Stomach (tissue), 9 donors: Measurements from ENCODE around the gene PDSS2. TPM values are rescaled to one million over a fixed set of nuclear protein-coding genes. Genes with fewer than 3 reads are reported as not detected.

Experiments used
- DNase-seq, 2 donors: peaks; one replicate each; pipeline versions ENCODE4 v3.0.0 to v3.0.0-alpha.2; 2013 to 2019
- H3K27ac ChIP-seq, 5 donors: fragments of 200-600 bp in 4 of 5; sonication (generic) in 4 of 5; one replicate each; pipeline ENCODE4 v1.5.1; 2013 to 2019; ENCODE audit warnings: mild to moderate bottlenecking in 1 of 5, moderate library complexity in 1 of 5
- H3K27me3 ChIP-seq, 3 donors: fragments of 200-600 bp; sonication (generic); one replicate each; pipeline ENCODE4 v1.5.1; 2017 to 2019; ENCODE audit warnings: mixed run types in 1 of 3
- H3K36me3 ChIP-seq, 4 donors: fragments of 200-600 bp; sonication (generic); 1 replicate in 3 of 4; 2 replicates in 1 of 4; pipeline ENCODE4 v1.5.1; 2016 to 2019
- H3K4me1 ChIP-seq, 4 donors: fragments of 200-600 bp; sonication (generic); one replicate each; pipeline ENCODE4 v1.5.1; 2016 to 2019
- H3K4me3 ChIP-seq, 4 donors: fragments of 200-600 bp; sonication (generic) in 3 of 4; one replicate each; pipeline ENCODE4 v1.5.1; 2016 to 2019; ENCODE audit warnings: mild to moderate bottlenecking in 1 of 4
- H3K9me3 ChIP-seq, 4 donors: fragments of 200-600 bp; sonication (generic); one replicate each; pipeline ENCODE4 v1.5.1; 2016 to 2019
- EP300 ChIP-seq: sonication (generic); formaldehyde crosslinking; IDR thresholded peaks from one replicate; pipeline ENCODE4 v1.6.1; 2017; ENCODE audit warnings: antibody characterized with exemption
- POLR2A ChIP-seq, 4 donors: fragments of 450-650 bp; IDR thresholded peaks; one replicate each; pipeline ENCODE4 v1.6.1; 2016; ENCODE audit warnings: antibody characterized with exemption in 4 of 4, control low read depth in 2 of 4, mild to moderate bottlenecking in 1 of 4, moderate library complexity in 1 of 4
- POLR2AphosphoS5 ChIP-seq, 3 donors: sonication (generic); formaldehyde crosslinking; IDR thresholded peaks; one replicate each; pipeline ENCODE4 v1.6.1; 2016; ENCODE audit warnings: antibody characterized with exemption in 3 of 3
- WGBS, 5 donors: extraction: QIAGEN DNeasy Blood & Tissue Kit in 3 of 5; methylation state at CpG; one replicate each; pipeline versions ENCODE4 v1.1.5 to v1.1.7; 2013 to 2018; 5-methylcytosine and 5-hydroxymethylcytosine counted together
- intact Hi-C: fragments of 100-400 bp; cut with DNase I; formaldehyde crosslinking; loops from one replicate; pipeline ENCODE4 v1.15.1; 2023; ENCODE audit warnings: low total_unique reads
- polyA plus RNA-seq, 3 donors: library from polyadenylated mRNA; stranded (reverse); fragments of 200-250 nt; gene quantifications; one replicate each; pipeline ENCODE4 v1.2.3, GENCODE V29; 2013
- total RNA-seq, 5 donors: library from RNA; depleted of rRNA; stranded (reverse); fragments of >200 nt; gene quantifications; one replicate each; pipeline versions ENCODE4 v1.1.0 to v1.2.3, GENCODE V29; 2014 to 2016
- TF ChIP-seq, protein P1 (sequence below), 7 experiments: fragments of 450-650 bp in 4 of 7; fragments of 200-600 bp in 3 of 7; sonication (generic) in 3 of 7; IDR thresholded peaks; one replicate each; pipeline ENCODE4 v1.5.1; 2016 to 2019; ENCODE audit warnings: antibody characterized with exemption in 7 of 7, control low read depth in 2 of 7, mild to moderate bottlenecking in 1 of 7
- donor health status: healthy with polysubstance abuse.
- donor health status: Bipolar disorder and iron deficiency.
- donor health status: healthy.

The PDSS2 gene
- total and polyA plus RNA-seq, 8 donors = 4.5 to 26.1 (median 9.8) TPM; not detected in 1

DNA sequence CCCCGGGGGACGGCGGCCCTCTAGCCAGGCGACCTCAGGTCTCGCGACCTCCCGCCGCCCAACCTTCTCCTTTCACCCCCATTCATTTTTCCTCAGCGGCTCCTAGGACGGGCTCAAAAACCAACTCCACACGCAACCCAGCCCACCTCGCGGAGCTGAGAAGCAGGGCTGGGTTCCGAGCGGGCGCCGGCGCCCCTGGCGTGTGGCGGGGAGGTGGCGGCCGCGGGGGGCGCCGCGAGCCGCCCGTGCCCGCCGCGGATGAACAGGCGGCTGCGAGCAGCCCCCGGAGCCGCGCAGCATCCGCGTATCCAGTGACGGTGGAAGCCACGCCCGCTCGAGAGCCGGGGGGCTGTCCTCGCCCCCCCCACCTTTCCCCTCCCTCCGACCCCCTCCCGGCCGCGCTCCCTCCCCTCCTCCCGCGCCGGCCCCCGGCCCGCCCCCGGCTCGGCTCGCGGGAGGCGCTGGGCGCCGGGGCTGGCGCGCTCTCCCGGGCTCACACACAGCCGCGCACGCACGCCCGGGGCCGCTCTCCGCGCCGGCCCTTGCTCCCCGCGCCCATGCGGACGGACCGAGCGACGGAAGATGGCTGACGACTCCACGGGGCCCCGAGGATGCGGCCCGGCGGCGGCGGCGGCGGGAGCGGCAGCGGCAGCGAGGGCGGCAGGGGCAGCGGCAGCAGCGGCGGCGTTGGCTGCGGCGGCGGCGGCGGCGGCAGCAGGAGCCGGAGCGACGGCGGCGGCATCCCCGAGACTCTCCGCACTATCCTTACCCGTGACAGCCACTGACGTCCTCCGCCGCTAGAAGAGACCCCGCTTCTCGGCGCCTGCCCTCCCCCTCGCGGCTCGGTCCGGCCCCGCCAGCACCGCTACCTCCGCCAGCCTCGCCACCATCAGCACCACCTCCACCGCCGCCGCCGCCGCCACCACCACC, 30.5 kb upstream of the PDSS2 start, which contains the start of gene SOBP:
TSS of gene SOBP (plus strand) at position 482 of the 930 bp plus-strand sequence. CDS start 500 bp downstream, outside the sequence.
- Histone ChIP-seq H3K9me3 (no peaks in the 10 kb centered on the region), H3K4me3 (peak within 1 kb of the TSS; percentile 68 to 94 (median 78)), H3K4me1 (peaks cover 38 to 63% (median 52%) of the 10 kb centered on the region in 4 donors), H3K27me3 (peaks cover 0 to 58% (median 18%) of the 10 kb centered on the region in 3 donors), H3K27ac (peak within 1 kb of the TSS; percentile 75 to 89 (median 79)), H3K36me3 (no peaks in the 10 kb centered on the region)
- TF ChIP-seq POLR2A (IDR thresholded peaks at IDR 0.05) (no peak), EP300 (no peak), POLR2AphosphoS5 (IDR thresholded peaks at IDR 0.05) (peak in 1 of 3 donors; percentile 17)
- TF ChIP-seq, protein P1, sequence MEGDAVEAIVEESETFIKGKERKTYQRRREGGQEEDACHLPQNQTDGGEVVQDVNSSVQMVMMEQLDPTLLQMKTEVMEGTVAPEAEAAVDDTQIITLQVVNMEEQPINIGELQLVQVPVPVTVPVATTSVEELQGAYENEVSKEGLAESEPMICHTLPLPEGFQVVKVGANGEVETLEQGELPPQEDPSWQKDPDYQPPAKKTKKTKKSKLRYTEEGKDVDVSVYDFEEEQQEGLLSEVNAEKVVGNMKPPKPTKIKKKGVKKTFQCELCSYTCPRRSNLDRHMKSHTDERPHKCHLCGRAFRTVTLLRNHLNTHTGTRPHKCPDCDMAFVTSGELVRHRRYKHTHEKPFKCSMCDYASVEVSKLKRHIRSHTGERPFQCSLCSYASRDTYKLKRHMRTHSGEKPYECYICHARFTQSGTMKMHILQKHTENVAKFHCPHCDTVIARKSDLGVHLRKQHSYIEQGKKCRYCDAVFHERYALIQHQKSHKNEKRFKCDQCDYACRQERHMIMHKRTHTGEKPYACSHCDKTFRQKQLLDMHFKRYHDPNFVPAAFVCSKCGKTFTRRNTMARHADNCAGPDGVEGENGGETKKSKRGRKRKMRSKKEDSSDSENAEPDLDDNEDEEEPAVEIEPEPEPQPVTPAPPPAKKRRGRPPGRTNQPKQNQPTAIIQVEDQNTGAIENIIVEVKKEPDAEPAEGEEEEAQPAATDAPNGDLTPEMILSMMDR (IDR thresholded peaks at IDR 0.05) = peak in 1 of 7 experiments; percentile 18
- DNase-seq = peak; percentile 37 to 93
- 0 to 1% (median 0%) methylated on average over 25 to 128 of the region's 130 CpGs for WGBS, 5 donors
- intact Hi-C loops = no loop called here

DNA sequence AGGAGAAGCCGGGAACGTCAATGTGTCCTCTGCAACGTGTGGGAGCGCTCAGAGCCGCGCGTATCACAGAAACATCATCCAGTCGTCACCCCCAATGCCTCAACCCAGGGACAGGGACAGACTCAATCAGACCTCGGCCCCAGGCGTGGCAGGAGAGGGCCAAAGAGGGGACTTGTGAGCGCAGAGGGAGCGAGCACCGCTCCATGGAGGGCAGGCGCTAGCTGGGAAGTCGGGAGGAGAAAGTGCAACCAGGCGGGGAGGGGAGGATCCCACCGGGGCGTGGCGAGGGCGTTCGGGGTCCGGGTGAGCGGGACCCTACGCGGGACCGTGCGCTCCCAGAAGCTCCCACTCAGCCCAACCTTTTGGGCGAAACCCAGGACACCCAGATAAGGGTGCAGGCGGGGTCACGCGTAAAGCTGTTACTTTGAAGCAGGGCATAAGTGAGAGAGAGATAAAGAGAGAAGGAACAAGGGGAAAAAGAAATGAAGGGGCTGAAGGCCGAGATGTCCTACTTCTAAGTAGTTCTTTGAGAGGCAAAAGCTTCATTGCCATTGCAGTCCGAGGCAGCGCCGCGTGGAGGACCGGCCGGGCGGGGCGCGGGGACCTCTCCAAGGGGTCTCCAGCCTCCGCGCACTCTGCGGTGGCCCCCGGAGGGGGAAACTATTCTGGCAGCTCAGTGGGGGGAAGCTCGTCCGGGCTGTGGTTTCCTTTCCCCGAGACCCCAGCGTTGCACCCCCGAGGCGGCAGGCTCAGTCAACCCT, 29.7 kb upstream of the PDSS2 start:
- peaks cover 34 to 54% (median 46%) of the 10 kb centered on the region in 4 donors for H3K4me1 ChIP-seq
- H3K27me3 ChIP-seq = peaks cover 0 to 64% (median 18%) of the 10 kb centered on the region in 3 donors
- DNase-seq = peak in 1 of 2 donors; percentile 81
- H3K9me3 ChIP-seq = no peaks in the 10 kb centered on the region
- peak overlapping the region; percentile 53 to 89 (median 77) for H3K27ac ChIP-seq
- no peaks in the 10 kb centered on the region for H3K36me3 ChIP-seq
- peak overlapping the region; percentile 68 to 94 (median 78) for H3K4me3 ChIP-seq
- 1 to 2% (median 1%) methylated on average over 40 to 51 of the region's 51 CpGs for WGBS, 5 donors
- intact Hi-C loops = no loop called here
- no peak for TF ChIP-seq POLR2AphosphoS5 (IDR thresholded peaks at IDR 0.05)
- TF ChIP-seq, protein P1 (IDR thresholded peaks at IDR 0.05) = no peak
- TF ChIP-seq POLR2A (IDR thresholded peaks at IDR 0.05) = no peak
- no peak for TF ChIP-seq EP300

DNA sequence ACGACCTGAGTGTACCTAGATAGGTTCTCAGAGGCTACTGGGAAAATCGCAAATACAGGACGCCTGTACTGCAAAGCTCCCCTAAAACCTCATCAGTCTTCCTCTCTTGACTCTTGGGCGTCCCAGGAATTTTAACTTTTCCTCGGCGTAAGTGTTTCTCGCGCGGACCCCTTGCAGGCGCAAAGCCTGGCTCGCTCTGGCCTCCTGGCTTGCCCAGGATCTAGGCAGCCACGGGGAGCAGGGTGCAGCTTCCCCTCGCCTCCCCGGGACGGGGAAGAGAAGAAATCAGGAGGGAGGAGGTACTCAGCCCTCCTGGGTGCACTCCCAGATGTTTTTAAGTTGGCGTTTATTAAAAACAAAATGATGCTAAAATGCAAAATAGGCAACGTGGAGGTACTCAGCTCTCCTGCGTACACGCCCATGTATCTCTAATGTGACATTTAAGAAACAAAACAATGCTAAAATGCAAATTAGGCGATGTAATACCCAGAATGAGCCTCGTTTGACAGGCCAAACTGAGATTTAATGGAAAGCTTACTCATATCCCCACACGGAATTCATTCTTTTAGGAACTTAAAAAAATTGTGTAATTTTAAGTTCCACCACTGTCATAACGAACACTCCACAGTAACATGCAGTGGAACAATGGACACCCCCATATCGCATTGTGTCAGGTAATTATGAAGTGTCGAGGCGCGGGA, 29.0 kb upstream of the PDSS2 start:
- Histone ChIP-seq H3K27me3 (peaks cover 0 to 68% (median 18%) of the 10 kb centered on the region in 3 donors), H3K9me3 (no peaks in the 10 kb centered on the region), H3K4me1 (peaks cover 34 to 47% (median 41%) of the 10 kb centered on the region in 4 donors), H3K36me3 (no peaks in the 10 kb centered on the region), H3K27ac (peak overlapping the region in 3 of 5 donors; percentile 77 to 89 (median 81)), H3K4me3 (peak overlapping the region; percentile 68 to 94 (median 78))
- TF ChIP-seq, protein P1 (IDR thresholded peaks at IDR 0.05) = no peak
- TF ChIP-seq POLR2AphosphoS5 (IDR thresholded peaks at IDR 0.05) (no peak), POLR2A (IDR thresholded peaks at IDR 0.05) (no peak), EP300 (no peak)
- WGBS, 5 donors = 30 to 54% (median 44%) methylated on average over 25 to 27 of the region's 27 CpGs
- peak in 1 of 2 donors; percentile 26 for DNase-seq
- intact Hi-C loops = no loop called here
